IPS-18a (cell line): Measurements from ENCODE around the gene SOX6.

Experiments
- H3K27ac ChIP-seq: one replicate; pipeline ENCODE4 v1.5.1; 2013; ENCODE audit warnings: low read length
- H3K27me3 ChIP-seq: one replicate; pipeline ENCODE4 v1.6.1; 2013; ENCODE audit warnings: mild to moderate bottlenecking, low read length; ENCODE audit not compliant: control insufficient read depth, insufficient read depth
- H3K36me3 ChIP-seq: one replicate; pipeline ENCODE4 v1.6.1; 2013; ENCODE audit warnings: low read depth, low read length; ENCODE audit not compliant: control insufficient read depth
- H3K4me1 ChIP-seq: one replicate; pipeline ENCODE4 v1.6.1; 2013; ENCODE audit warnings: low read depth, low read length; ENCODE audit not compliant: control insufficient read depth
- H3K4me3 ChIP-seq: one replicate; pipeline ENCODE4 v1.5.1; 2013; ENCODE audit warnings: low read length
- H3K9ac ChIP-seq: one replicate; pipeline ENCODE4 v1.6.1; 2013; ENCODE audit warnings: mild to moderate bottlenecking, low read length, moderate library complexity
- H3K9me3 ChIP-seq: one replicate; pipeline ENCODE4 v1.6.1; 2013; ENCODE audit warnings: low read depth, low read length; ENCODE audit not compliant: control insufficient read depth

The SOX6 gene

GRCh38 chr11:15981292-15981691, 375.1 kb downstream of the SOX6 start:
- no peaks in the 10 kb centered on the region for H3K9me3 ChIP-seq
- no peaks in the 10 kb centered on the region for H3K27me3 ChIP-seq
- H3K36me3 ChIP-seq: no peaks in the 10 kb centered on the region
- no peak overlapping the region for H3K4me3 ChIP-seq
- H3K27ac ChIP-seq: no peak overlapping the region
- H3K9ac ChIP-seq: no peak overlapping the region
- H3K4me1 ChIP-seq: no peaks in the 10 kb centered on the region

- H3K27ac ChIP-seq: no peak overlapping the region
- H3K27me3 ChIP-seq: no peaks in the 10 kb centered on the region
- no peak overlapping the region for H3K9ac ChIP-seq
- H3K4me1 ChIP-seq: no peaks in the 10 kb centered on the region
- H3K4me3 ChIP-seq: no peak overlapping the region
- no peaks in the 10 kb centered on the region for H3K9me3 ChIP-seq
- H3K36me3 ChIP-seq: no peaks in the 10 kb centered on the region
These were observed 379.2 kb downstream of the SOX6 start for GRCh38 chr11:15977116-15977515.

- no peaks in the 10 kb centered on the region for H3K27me3 ChIP-seq
- no peak overlapping the region for H3K9ac ChIP-seq
- no peak overlapping the region for H3K4me3 ChIP-seq
- no peaks in the 10 kb centered on the region for H3K9me3 ChIP-seq
- H3K4me1 ChIP-seq: no peaks in the 10 kb centered on the region
- H3K36me3 ChIP-seq: no peaks in the 10 kb centered on the region
- H3K27ac ChIP-seq: no peak overlapping the region
These were observed 379.8 kb downstream of the SOX6 start for GRCh38 chr11:15976433-15977045.

GRCh38 chr11:15975742-15976141, 380.6 kb downstream of the SOX6 start:
- Histone ChIP-seq H3K36me3 (no peaks in the 10 kb centered on the region), H3K27ac (no peak overlapping the region), H3K27me3 (no peaks in the 10 kb centered on the region), H3K9ac (no peak overlapping the region), H3K4me3 (no peak overlapping the region), H3K9me3 (no peaks in the 10 kb centered on the region), H3K4me1 (no peaks in the 10 kb centered on the region)

- Histone ChIP-seq H3K9ac (no peak overlapping the region), H3K36me3 (no peaks in the 10 kb centered on the region), H3K27ac (no peak overlapping the region), H3K4me1 (peaks cover 10% of the 10 kb centered on the region), H3K4me3 (no peak overlapping the region), H3K9me3 (no peaks in the 10 kb centered on the region), H3K27me3 (no peaks in the 10 kb centered on the region)
These were observed 383.5 kb downstream of the SOX6 start for GRCh38 chr11:15972838-15973237.

GRCh38 chr11:15971215-15971546, 385.2 kb downstream of the SOX6 start:
- Histone ChIP-seq H3K4me1 (peaks cover 10% of the 10 kb centered on the region), H3K9me3 (no peaks in the 10 kb centered on the region), H3K36me3 (no peaks in the 10 kb centered on the region)

GRCh38 chr11:15970506-15971214, 385.7 kb downstream of the SOX6 start:
- Histone ChIP-seq H3K27ac (no peak overlapping the region), H3K9ac (no peak overlapping the region), H3K4me3 (no peak overlapping the region), H3K36me3 (no peaks in the 10 kb centered on the region), H3K27me3 (no peaks in the 10 kb centered on the region), H3K4me1 (peaks cover 10% of the 10 kb centered on the region), H3K9me3 (no peaks in the 10 kb centered on the region)

More at GRCh38 chr11:15971215-15971546, 385.2 kb downstream of the SOX6 start:
- no peak overlapping the region for H3K27ac ChIP-seq
- no peak overlapping the region for H3K4me3 ChIP-seq
- no peak overlapping the region for H3K9ac ChIP-seq
- no peaks in the 10 kb centered on the region for H3K27me3 ChIP-seq

GRCh38 chr11:15969701-15970329, 386.5 kb downstream of the SOX6 start:
- Histone ChIP-seq H3K4me3 (no peak overlapping the region), H3K9me3 (no peaks in the 10 kb centered on the region), H3K27ac (no peak overlapping the region), H3K36me3 (no peaks in the 10 kb centered on the region), H3K9ac (no peak overlapping the region), H3K27me3 (no peaks in the 10 kb centered on the region), H3K4me1 (peaks cover 10% of the 10 kb centered on the region)

- no peak overlapping the region for H3K4me3 ChIP-seq
These were observed 387.1 kb downstream of the SOX6 start for GRCh38 chr11:15969281-15969680.

GRCh38 chr11:15968461-15969130, 387.8 kb downstream of the SOX6 start:
- peaks cover 10% of the 10 kb centered on the region for H3K4me1 ChIP-seq
- H3K4me3 ChIP-seq: no peak overlapping the region
- no peaks in the 10 kb centered on the region for H3K36me3 ChIP-seq
- no peak overlapping the region for H3K27ac ChIP-seq
- no peaks in the 10 kb centered on the region for H3K27me3 ChIP-seq
- H3K9ac ChIP-seq: no peak overlapping the region
- no peaks in the 10 kb centered on the region for H3K9me3 ChIP-seq

More at GRCh38 chr11:15969281-15969680, 387.1 kb downstream of the SOX6 start:
- H3K9ac ChIP-seq: no peak overlapping the region
- no peak overlapping the region for H3K27ac ChIP-seq
- no peaks in the 10 kb centered on the region for H3K27me3 ChIP-seq
- no peaks in the 10 kb centered on the region for H3K9me3 ChIP-seq
- H3K4me1 ChIP-seq: peaks cover 10% of the 10 kb centered on the region
- H3K36me3 ChIP-seq: no peaks in the 10 kb centered on the region

GRCh38 chr11:15967966-15968365, 388.4 kb downstream of the SOX6 start:
- no peak overlapping the region for H3K4me3 ChIP-seq
- no peak overlapping the region for H3K27ac ChIP-seq
- no peaks in the 10 kb centered on the region for H3K9me3 ChIP-seq
- no peak overlapping the region for H3K9ac ChIP-seq
- H3K27me3 ChIP-seq: no peaks in the 10 kb centered on the region
- peaks cover 10% of the 10 kb centered on the region for H3K4me1 ChIP-seq
- no peaks in the 10 kb centered on the region for H3K36me3 ChIP-seq
